PFSK-1 (cell line): Measurements from ENCODE around the gene TBPL1.

ENCODE experiments used
- POLR2AphosphoS5 ChIP-seq: IDR thresholded peaks from 2 replicates; pipeline ENCODE4 v1.6.1; 2012; ENCODE audit warnings: low read depth, mild to moderate bottlenecking, control low read depth, low read length, moderate library complexity
- REST ChIP-seq, 2 experiments: IDR thresholded peaks; 2 replicates each; pipeline versions ENCODE4 v1.6.1 to v1.8.0; 2011 to 2012; ENCODE audit warnings: low read depth in 2 of 2, low read length in 2 of 2, control low read depth in 1 of 2, inconsistent platforms in 1 of 2, mild to moderate bottlenecking in 1 of 2, moderate library complexity in 1 of 2; ENCODE audit not compliant: insufficient read depth in 1 of 2
- SIN3A ChIP-seq: IDR thresholded peaks from 2 replicates; pipeline ENCODE4 v1.6.1; 2012; ENCODE audit warnings: mild to moderate bottlenecking, low read length, moderate library complexity, borderline replicate concordance; ENCODE audit not compliant: insufficient read depth
- TAF1 ChIP-seq: IDR thresholded peaks from 2 replicates; pipeline ENCODE4 v1.6.1; 2012; ENCODE audit warnings: low read length, control low read depth, borderline replicate concordance; ENCODE audit not compliant: insufficient read depth

- TF ChIP-seq POLR2AphosphoS5 (no peak), SIN3A (no peak), TAF1 (no peak), REST (IDR thresholded peaks at IDR 0.05; ENCODE audit: insufficient read depth in 1 of 2, low read depth in 2 of 2, low read length in 2 of 2) (no peak)
Measured at GRCh38 chr6:134010400-134010799, 57.4 kb downstream of the TBPL1 start.
